ENCODE data around the gene SNX5.

SNX5 gene

DNA sequence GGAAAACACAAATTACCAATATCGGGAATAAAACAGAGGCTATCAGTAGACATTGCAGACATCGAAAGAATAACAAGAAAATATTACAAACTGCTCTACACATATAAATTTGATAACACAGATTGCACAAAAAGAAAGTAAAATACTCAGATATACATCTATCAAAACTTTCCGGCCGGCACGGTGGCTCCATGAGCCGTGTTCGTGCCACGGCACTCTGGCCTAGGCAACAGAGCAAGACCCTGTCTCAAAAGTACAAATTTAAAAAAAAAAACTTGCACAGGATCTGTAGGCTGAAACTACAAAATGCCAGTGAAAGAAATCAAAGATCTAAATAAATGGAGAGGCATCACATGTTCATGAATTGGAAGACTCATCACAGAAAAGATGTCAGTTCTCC is 49.4 kb downstream of the SNX5 start:
- TF ChIP-seq, protein P1, sequence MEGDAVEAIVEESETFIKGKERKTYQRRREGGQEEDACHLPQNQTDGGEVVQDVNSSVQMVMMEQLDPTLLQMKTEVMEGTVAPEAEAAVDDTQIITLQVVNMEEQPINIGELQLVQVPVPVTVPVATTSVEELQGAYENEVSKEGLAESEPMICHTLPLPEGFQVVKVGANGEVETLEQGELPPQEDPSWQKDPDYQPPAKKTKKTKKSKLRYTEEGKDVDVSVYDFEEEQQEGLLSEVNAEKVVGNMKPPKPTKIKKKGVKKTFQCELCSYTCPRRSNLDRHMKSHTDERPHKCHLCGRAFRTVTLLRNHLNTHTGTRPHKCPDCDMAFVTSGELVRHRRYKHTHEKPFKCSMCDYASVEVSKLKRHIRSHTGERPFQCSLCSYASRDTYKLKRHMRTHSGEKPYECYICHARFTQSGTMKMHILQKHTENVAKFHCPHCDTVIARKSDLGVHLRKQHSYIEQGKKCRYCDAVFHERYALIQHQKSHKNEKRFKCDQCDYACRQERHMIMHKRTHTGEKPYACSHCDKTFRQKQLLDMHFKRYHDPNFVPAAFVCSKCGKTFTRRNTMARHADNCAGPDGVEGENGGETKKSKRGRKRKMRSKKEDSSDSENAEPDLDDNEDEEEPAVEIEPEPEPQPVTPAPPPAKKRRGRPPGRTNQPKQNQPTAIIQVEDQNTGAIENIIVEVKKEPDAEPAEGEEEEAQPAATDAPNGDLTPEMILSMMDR (IDR thresholded peaks at IDR 0.05; ENCODE audit: control insufficient read depth, extremely low read depth, insufficient read depth), result no peak
- no peak for DNase-seq (ENCODE audit: low read depth)
- no peak overlapping the region for H3K4me3 ChIP-seq (ENCODE audit: low read depth, low read length)

DNA sequence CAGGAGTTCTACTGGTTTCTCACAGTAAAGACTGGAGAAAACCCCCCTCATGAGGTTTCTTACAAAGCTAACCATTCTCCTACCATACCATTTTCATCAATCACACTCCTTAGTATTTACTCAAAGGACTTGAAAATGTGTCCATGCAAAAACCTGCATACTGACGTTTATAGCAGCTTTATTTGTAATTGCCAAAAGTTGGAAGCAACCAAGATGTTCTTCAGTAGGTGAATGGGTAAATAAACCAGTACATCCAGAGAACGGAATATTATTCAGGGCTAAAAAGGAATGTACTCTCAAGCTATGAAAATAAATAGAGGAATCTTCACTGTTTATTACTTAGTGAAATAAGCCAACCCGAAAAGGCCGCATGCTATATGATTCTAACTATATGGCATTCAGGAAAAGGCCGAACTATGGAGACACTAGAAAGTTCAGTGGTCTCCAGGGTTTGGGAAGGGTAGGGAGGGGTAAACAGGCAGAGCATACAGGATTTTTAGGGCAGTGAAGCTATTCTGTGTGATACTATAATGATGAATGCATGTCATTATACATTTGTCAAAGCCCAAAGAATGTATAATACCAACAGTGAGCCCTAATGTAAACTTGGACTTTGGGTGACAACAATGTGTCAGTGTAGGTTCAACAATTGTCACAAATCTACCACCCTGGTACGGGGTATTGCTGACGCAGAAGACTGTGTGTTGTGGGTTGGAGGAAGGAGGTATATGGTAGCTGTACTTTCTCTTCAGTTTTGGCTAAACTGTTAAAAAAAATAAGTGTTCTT is 50.6 kb downstream of the SNX5 start:
- no peak overlapping the region for H3K4me3 ChIP-seq (ENCODE audit: low read depth, low read length)
- TF ChIP-seq, protein P1 (IDR thresholded peaks at IDR 0.05; ENCODE audit: control insufficient read depth, extremely low read depth, insufficient read depth), result no peak
- peak; percentile 75 for DNase-seq (ENCODE audit: low read depth)

DNA sequence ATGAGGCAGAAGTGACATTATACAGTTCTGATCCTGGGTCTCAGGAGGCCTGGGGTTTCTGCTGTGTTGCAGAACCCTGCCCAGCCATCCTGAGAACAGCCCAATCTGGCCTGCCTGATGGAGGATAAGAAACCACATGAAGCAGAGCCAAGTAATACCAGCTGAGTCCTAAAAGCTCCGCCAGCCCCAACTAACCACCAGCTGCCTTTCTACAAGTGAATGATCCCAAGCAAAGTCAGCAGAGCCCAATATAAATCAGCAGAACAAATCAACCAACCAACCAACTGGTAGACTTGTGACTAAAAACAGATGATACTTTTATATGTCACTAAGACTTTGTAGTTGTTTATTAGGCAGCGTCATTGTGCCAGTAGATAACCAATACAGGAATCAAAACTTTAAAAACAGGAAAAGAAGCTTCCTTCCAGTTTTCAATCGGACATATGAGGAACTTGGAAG is 52.1 kb downstream of the SNX5 start:
- TF ChIP-seq, protein P1 (IDR thresholded peaks at IDR 0.05; ENCODE audit: control insufficient read depth, extremely low read depth, insufficient read depth), result no peak
- no peak overlapping the region for H3K4me3 ChIP-seq (ENCODE audit: low read depth, low read length)
- no peak for DNase-seq (ENCODE audit: low read depth)

DNA sequence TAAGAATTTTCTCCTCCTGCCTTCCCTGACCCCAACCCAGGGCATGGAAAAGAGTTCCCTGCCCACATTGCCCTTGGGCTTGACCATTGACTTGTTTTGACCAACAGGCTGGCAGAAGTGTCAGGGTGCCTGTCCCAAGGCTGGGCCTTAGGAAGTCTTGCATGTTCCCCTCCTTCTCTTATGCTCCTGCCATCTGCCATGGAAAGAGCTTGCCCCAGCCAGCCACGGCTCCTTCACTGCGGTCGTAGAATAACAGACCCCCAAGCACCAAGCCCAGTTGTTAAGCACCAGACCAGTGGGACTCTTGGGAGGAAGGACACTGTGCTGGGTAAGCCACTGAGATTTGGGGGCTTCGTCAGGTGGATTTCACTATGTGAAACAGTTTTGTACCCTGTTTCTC is 53.6 kb downstream of the SNX5 start:
- no peak overlapping the region for H3K4me3 ChIP-seq (ENCODE audit: low read depth, low read length)
- no peak for DNase-seq (ENCODE audit: low read depth)
- TF ChIP-seq, protein P1 (IDR thresholded peaks at IDR 0.05; ENCODE audit: control insufficient read depth, extremely low read depth, insufficient read depth), result no peak

DNA sequence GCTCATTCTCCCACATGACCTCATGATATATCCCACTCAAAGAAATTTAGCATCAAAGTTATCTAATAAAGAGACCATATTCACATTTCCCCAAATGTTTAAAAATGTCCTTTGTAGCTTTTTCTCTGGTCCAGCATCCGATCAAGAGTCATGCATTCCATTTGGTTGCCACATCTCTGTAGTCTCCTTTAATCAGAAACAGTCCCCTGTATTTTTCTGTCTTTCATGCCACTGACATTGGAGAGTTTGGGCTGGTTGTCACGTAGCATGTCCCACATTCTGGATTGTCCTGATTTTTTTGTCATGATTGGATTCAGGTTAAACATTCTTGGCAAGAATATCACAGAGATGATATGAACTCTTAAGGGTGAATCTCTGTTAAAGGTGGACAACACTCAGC is 55.7 kb downstream of the SNX5 start:
- no peak overlapping the region for H3K4me3 ChIP-seq (ENCODE audit: low read depth, low read length)
- DNase-seq (ENCODE audit: low read depth), result no peak
- TF ChIP-seq, protein P1 (IDR thresholded peaks at IDR 0.05; ENCODE audit: control insufficient read depth, extremely low read depth, insufficient read depth), result no peak

DNA sequence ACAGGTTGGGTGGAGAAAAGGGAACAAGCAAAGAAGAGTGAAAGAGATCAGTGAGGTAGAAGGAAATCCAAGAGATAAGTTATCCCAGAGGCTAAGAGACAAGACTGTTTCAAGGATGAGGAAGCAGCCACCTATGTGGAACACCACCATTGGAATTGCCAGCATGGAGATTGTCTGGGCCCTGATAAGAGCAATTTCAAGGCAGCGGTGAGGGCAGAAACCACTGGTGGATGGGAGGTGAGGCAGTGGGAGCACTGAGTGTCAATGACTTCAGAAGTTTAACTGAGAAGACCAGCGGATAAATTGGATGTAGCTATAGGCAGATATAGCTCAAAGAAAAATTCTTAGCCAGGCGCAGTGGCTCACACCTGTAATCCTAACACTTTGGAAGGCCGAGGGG is 56.7 kb downstream of the SNX5 start:
- no peak overlapping the region for H3K4me3 ChIP-seq (ENCODE audit: low read depth, low read length)
- TF ChIP-seq, protein P1 (IDR thresholded peaks at IDR 0.05; ENCODE audit: control insufficient read depth, extremely low read depth, insufficient read depth), result no peak
- no peak for DNase-seq (ENCODE audit: low read depth)

DNA sequence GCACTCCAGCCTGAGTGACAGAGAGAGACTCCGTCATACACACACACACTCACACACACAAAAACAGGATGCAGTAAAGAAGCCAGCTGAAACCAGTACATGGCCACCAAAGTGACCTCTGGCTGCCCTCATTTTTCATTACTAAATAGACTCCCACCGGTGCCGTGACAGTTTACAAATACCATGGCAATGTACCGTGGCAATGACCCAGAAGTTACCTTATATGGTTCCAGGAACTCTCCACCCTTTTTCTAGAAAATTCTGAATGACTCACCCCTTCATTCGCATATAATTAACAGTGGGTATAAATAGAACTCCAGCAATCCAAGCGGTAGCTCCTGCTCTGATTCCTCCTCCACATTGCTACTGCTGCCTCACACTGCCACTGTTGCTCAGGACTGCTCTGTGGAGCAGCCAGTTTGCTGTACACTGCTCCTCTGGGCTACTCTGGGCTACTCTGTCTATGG is 57.7 kb downstream of the SNX5 start:
- no peak overlapping the region for H3K4me3 ChIP-seq (ENCODE audit: low read depth, low read length)
- TF ChIP-seq, protein P1 (IDR thresholded peaks at IDR 0.05; ENCODE audit: control insufficient read depth, extremely low read depth, insufficient read depth), result no peak
- no peak for DNase-seq (ENCODE audit: low read depth)
